GM19468 (cell line): ENCODE data around the gene XIRP1.

Experiments used
- ATAC-seq: cut with Tn5 transposase; IDR thresholded peaks from one replicate; pipeline ENCODE4 v1.9.1; 2021; ENCODE audit warnings: mild to moderate bottlenecking, moderate library complexity, moderate number of reproducible peaks; ENCODE audit not compliant: unreplicated experiment; ENCODE audit errors: extremely low read depth

XIRP1 gene

DNA sequence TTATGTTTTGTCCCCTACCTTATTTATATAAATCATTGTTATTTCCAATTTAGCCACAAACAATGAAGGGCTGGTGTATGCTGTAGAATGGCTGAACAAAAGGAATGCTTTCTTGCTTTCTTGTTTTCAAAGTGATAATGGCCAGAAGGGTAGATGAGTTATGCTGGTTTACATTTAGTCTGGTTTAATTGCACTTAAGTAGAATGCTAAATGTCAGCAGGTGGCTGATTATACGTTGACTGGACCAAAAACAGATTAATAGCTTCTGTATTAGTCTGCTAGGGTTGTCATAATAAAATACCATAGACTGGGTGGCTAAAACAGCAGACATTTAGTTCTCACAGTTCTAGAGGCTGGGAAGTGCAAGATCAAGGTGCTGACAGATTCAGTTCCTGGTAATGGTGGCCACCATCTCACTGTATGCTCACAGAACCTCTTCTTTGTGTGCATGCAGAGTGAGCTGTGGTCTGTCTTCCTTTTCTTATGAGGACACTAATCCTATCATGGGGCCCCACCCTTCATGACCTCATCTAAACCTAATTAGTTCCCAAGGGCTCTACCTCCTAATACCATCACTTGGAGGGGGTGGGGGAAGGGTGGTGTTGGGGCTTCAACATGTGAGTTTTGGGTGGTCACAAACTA lies 17.1 kb upstream of the XIRP1 start:
- no peak for ATAC-seq

DNA sequence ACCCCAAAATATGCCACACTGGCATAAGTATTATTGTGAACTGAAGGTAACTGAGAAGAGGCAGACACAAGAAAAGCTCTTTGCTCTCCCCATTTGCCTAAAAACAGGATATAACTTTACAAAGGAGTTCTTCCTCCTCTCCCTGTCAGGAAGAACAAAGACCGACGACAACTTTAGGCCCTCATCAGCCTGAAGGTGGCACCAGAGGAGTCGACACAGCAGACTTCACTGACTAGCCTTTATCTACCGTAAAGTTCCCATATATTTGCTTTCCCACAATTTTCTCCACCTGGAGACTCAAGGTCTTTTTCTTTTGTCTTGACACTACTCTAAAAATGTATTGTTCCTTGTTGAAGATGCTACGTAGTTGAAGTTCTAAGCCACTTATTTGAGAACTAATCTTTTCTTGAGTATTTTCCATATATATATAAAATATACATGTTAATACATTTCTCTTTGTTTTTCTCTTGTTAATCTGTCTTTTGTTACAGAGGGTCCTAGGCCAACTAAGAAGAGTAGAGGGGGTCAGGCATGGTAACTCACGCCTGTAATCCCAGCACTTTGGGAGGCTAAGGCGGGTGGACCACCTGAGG lies 16.2 kb upstream of the XIRP1 start:
- ATAC-seq, result no peak

DNA sequence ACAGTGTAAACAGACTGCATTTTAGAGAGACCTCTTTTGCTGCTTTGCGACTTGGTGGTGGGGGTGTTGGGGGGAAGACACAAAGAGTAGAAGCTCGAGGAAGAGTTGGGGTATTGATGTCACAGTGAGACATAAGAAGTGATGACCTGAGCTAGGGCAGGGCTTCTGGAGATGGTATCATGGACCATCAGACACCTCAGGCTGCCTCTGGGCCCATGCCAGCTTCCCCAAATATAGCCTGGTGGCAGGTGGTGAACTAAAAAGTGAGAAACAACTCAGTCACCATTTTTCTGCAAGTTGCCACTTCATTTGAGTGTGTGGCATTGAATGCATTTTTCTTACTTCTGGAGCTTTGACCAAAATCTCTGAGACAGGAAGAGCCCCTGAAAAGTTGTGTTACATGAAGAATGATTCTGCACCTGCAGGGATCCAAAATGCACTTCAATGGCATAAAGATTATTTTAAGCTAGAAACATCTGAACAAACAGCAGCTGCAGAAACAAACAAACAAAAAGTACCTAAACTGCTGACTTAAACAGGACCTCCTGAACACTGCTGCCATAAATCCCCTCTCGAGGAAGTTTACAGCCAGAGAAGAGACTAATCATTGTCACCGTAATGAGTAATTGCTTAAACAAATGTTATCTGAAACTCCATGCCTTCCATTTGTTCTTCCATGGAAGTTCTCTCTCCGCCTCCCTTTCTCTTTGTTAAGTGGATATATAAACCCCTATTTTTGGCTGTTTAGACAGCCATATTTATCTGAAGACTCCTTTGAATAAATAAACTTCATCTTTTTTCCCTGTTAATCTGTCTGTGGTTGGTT lies 15.2 kb upstream of the XIRP1 start:
- ATAC-seq, result no peak

DNA sequence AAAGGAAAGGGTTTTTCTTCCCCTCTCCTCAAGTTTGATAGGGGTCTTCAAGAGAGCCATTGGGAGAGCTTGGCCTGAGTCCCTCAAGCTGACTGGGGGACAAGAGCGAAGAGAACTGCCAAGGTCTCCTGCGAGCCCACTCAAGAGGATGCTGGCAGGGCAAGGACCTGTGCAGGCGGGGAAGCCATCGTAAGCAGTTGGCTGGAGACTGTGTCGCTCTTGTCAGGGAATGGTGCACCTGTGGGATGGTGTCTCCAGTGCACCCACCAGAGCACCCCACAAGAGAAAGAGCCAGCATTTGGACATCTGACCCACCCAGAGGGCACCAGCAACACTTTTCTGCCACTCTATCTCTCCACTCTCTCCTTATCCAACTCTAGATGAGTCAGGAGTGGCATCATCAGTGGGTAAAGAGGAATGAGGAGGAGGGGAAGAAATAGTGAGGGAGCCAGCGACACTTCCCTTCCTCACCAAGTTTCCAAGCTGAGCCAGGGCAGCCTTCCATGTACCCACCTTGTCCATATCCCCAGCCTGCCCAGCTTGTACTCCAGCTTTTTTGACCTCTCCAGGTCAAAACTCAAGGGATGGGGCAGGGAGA lies 13.6 kb upstream of the XIRP1 start:
- no peak for ATAC-seq

DNA sequence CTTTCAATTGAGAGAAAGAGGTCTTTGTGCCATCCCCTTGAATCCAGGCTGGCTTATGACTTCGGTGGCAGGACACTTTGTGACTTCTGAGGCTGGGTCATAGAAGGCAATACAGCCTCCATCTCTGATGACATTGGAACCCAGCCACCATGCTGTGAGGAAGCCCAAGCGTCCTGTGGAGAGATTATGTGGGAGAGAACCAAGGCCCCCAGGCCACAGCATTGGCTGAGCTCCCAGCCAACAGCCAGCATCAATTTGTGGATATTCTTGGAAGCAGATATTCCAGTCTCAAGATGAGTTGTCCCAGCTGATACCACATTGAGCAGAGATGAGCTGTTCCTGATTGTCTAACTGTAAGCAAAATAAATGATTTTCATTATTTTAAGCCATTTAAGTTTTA lies 12.7 kb upstream of the XIRP1 start:
- ATAC-seq, result no peak

DNA sequence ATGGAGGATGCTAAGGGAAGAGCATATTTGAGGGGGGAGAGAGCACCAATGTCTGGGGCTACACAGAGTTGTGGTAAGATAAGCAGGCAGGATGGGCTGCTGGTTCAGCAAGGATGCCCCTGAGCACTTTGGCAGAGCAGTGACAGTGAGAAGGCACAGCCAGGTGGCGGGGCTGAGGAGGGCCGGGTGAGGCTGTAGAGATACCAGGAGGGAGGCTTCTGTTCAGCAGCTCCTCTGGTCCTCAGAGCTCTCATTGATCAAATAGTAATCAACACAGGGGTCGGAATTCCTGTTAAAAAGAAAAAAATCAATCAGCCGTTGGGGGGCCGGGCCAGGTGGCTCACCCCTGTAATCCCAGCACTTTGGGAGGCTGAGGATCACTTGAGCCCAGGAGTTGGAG lies 11.5 kb upstream of the XIRP1 start:
- ATAC-seq, result no peak

DNA sequence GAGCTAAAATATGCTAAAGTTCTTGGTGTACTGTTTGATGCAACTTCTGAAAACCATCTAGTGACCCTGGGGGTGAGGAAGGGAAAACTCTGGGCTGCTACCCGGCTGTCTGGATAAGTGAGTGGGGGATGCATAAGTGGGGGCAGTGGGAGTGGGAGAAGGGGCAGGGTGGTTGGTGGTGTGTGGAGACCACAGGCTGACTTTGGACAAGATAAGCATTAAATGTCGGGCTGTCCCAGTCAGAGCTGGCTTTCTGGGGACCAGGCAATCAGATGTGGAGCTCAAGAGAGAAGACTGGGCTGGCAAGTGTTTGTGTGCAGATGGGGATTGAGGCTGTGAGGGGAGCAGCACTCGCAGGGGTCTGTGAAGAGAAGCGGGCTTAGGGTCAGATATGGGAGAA lies 11.0 kb upstream of the XIRP1 start:
- no peak for ATAC-seq

DNA sequence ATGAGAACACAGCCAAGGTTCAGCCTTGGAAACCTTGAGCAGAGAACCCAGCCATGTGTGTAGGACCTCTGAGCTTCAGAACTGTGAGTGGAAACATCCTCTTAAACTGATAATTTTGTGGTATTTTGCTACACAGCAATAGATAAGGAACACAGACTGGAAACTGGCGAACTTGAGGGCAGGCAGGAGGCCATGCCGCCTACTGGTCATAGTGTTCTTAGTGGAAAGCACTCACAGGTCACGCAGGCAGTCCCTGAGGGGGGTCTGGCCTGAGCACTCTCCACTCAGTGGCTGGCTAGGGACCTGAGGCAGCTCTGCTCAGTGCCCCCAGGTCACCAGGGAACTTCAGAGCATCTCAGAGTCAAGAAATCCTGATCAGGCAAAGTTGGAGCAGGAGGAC lies 9.7 kb upstream of the XIRP1 start:
- ATAC-seq, result no peak

DNA sequence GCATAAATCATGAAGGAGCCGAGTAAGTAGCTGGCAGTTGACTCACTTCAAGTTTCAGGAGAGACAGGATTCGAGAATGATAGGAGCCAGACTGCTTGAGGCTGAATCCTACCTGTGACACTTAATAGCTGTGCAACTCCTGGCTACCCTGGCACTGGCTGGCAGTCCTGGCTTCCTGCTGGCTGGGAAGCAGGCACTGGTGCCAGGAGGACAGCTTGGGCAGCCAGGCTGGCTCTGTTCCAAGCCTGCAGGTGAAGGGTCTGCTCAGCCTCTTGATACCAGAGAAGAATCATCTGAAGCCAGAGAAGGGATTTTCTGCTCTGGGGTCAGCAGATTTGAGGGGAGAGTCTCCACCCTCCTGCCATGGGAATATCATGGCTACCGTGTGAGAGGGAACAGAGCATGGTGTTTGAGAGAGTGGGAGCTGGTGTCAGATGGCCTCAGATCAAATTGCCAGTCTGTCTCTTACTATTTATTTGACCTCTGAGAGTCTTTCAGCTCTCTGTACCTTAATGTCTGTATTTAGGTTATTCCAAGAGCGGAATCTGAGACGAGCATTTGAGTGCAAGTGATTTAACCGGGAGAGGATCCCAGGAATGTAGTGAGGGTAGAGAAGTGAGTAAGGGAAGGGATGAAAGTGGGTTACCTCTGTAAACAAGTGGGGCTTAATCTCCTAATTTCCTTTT lies 4.4 kb upstream of the XIRP1 start:
- no peak for ATAC-seq

DNA sequence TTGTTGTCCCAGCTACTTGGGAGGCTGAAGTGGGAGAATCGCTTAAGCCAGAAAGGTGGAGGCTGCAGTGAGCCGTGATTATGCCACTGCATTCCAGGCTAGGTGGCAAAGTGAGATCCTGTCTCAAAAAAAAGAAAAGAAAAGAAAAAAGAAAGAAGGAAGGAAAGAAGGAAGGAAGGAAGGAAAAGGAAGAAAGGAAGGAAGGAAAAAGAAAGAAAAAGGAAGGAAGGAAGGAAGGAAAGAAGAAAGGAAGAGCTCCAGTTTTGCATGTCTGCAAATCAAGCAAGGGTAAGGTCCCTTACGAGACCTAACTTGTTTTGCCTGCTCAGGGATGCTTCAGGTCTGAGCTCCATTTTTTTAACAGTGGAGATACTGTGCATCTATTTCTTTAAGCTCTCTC lies 3.6 kb upstream of the XIRP1 start:
- no peak for ATAC-seq

DNA sequence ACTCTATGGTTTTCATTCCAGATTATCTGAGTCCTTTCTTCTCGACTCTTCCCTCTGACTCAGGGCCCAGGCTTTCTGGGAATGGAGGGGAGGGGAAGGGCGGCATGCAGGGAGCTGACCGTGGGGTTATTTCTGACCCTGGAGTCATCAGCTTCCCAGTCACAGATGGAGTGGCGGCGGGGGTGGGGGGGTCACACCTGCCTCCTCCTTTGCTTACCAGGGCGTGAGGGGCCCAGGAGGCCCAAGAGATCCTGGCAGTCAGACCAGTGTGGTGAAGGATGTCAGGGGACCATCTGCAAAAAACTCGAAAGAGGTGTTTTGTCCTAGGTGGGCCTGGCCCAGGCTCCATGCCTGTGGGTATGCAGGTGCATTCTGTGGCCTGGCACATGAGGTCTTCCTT lies 996 bp upstream of the XIRP1 start:
- no peak for ATAC-seq

DNA sequence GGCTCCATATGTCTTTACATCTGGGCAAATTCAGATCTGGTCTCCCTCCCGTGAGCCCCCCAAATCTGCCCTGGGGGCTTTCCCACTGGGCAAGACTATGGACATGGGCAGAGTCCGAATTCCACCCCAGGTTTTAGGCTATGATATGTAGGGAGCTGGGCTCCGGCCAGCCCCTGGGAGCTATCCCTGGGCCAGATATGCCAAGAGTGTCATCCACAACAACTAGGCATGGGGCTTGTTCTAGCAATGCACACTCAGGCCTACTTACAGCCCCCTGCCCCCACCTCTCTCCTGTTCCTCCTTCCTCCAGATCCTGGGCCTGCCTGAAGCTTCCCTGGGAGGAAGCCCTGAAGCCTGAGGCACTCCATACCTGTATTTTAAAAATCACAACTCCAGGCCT lies 622 bp downstream of the XIRP1 start:
- ATAC-seq, result no peak

DNA sequence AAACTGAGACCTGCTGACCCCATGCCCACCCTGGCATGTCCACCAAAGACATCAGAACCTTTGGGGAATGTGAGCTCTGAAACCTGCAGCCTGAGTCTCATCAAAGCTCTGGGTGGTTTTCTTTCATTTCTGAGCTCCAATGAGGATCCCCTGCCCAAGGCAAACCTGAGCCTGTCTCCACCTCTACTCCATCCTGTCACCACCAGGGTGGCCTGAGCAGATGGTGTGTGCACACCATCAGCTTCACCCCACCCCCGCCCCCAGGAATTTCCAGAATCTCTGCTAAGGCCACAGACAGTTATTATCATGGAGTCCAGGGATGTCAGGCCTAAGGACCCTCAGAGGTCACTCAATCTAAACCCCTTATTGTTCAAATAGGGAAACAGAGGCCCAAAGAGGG lies 1.3 kb downstream of the XIRP1 start:
- ATAC-seq, result no peak

DNA sequence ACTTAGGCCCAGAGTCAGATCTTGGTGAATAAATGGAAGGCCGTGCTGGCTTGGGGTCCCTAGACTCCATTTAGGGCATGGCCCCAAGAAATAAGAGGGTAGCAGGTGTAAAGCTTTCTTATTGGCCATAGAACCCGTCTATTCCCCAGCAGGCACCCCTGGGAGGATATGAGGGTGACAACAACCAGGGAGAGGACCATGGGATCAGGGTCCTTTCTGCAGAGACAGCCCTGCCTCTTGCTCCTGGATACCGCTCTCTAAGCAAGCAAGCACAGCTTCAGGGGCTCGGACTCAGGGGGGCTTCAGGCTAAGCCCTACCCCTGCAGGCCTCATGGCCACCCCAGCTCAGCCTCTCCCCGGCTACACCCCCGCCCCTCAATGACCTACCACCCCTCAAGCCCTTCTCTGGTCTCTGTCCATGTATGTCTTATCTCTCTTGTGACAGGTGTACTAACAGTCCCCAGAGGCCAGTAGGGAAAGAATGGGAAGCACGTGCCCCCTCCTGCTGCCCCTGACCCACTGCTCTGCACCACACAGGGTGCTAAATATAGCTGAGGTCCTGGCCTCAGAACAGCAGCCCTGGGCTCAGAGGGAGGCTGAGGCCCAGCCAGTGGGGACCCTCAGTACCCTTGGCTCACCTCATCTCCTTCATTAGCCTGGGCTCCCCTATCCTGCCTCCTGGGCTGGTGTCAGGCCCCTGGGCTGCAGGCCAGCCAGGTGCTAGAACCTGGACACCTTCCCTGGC lies 1.9 kb downstream of the XIRP1 start:
- no peak for ATAC-seq

DNA sequence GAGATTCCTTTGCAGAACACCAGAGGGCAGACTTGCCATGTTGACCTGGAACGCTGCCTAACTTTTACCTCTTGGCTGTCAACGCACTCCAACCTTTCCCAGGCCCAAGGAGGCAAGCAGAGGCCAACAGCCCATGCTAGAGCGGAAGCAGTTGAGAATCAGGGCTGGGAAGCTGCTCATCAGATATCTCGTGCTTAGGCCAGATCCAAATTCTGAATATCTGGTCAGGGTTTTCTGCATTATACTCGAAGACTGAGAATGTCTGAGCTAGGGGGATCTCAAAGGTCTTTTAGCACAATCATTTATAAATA lies 2.5 kb downstream of the XIRP1 start:
- no peak for ATAC-seq

DNA sequence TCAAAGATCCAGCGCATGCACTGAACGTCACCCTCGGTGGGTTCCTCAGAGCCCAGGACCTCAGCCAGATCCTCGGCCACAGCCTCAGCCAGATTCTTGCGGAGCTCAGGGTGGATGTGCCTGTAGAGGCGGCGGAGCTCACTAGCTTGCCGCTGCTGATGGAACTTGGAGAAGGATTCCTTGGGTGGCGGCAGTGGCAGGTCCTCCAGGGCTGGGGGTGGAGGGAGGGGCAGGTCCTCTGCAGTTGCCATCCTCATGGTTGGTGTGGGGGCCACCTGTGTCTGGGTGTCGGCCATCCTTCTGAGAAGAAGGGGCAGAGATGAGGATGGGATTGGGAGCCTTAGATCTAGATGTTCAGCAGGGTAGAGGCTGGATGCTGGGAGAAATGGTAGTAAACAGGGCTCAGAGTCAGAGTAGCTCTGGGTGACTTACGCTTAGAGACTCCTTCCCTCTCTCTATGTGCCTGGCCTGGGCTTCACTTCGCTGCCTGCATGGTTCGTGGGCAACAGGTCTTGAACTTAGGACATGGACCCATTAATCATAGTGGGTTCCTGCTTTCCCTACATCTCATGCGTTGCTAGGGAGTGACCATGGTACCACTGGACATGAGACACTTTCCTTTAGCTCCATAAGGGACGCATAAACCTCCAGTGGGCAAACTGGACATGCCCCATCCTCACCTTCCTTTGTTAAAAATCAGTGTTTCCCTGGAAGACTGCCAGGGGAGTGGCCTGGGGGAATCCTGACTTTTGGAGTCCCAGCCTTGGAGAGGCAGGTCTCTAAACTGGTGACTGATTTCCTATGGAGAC lies 3.0 kb downstream of the XIRP1 start:
- no peak for ATAC-seq

DNA sequence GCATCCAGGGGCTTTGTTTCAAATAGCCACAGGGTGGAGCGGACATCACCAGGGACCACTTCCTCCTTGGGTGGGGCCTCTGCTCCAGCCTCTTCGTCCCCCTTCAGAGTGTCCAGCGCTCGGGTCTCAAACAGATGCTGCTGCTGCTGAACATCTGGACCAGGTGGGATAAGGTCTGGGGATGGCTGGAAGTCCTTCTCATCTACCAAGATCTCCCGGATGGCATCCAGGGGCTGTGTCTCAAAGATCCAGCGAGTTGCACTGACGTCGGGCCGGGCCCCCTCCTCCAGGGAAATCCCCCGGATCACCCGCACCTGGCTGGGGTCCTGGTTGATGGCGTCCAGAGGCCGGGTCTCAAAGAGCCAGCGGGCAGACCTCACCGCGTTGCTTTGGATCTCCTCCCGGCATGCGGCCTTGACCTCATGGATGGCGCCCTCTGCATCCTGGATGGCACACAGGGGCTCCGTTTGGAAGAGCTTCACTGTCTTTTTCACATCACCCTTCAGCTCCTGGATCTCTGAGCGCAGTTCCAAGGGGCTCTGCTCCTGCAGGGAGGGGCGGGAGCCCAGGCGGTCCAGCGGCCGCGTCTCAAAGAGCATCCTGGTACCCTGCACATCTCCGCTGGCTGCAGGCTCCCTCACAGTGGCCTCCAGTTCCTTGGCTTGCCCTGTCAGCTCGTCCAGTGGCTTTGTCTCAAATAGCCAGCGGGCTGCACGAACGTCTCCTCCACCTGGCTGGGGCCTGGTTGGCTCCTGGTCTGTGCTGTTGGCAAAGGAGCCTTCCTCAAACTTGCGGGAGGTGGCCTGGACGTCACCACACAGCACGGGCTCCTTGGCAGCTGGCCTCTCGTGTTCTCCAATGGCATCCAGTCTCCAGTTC lies 3.9 kb downstream of the XIRP1 start:
- ATAC-seq, result no peak

DNA sequence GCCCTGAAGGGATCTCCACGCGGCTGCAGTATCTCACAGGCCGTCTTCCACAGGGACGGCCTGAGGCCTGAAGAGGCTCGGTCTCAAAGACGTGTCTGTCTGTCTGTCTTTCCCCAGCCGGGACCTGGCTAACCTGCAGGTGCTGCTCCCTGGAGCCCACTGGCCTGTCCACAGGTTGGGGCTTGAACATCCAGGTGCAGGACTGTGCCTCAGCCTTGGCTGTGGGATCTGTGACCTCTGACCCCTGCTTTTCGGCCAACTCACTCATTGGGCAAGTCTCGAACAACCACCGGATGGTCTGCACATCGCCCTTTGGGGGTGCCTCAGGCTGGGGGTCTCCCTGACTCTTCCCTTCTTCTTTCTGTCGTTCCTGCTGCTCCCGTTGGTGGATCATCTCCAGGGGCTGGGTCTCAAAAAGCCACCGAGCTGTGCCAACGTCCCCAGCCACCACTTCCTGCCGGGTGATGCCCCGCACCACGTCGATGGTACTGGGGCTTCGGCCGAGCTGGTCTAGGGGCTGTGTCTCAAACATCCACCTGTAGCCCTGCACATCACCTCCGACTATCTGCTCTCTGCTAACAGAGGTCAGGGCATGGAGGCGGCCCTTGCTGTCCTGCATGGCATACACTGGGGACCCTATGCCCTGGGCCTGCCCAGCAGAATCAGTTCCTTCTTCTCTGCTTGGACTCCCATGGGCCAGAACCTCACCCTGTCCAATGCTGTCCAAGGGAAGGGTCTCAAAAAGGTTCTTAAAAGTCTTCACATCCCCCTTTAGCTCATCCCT lies 4.8 kb downstream of the XIRP1 start:
- ATAC-seq, result no peak
